IPS-20b (cell line): Measurements from ENCODE around the gene ZNF154.
A peak's percentile ranks its signal among the peaks of the same experiment; 100 is the strongest.

Source experiments
- H3K27ac ChIP-seq: one replicate; pipeline ENCODE4 v1.5.1; 2013; ENCODE audit warnings: low read length
- H3K27me3 ChIP-seq: 2 replicates; pipeline ENCODE4 v1.6.1; 2013; ENCODE audit warnings: mild to moderate bottlenecking, low read length, inconsistent platforms; ENCODE audit not compliant: insufficient read depth
- H3K36me3 ChIP-seq: 2 replicates; pipeline ENCODE4 v1.6.1; 2013; ENCODE audit warnings: low read depth, mild to moderate bottlenecking, inconsistent platforms, low read length, moderate library complexity; ENCODE audit not compliant: insufficient read depth
- H3K4me1 ChIP-seq: 2 replicates; pipeline ENCODE4 v1.6.1; 2013; ENCODE audit warnings: mild to moderate bottlenecking, control low read depth, inconsistent platforms, low read length, moderate library complexity; ENCODE audit not compliant: insufficient read depth
- H3K4me3 ChIP-seq: 2 replicates; pipeline ENCODE4 v1.5.1; 2013; ENCODE audit warnings: mild to moderate bottlenecking, low read length, inconsistent platforms
- H3K9ac ChIP-seq: 2 replicates; pipeline ENCODE4 v1.6.1; 2013; ENCODE audit warnings: low read depth, mild to moderate bottlenecking, inconsistent platforms, low read length, moderate library complexity
- H3K9me3 ChIP-seq: 2 replicates; pipeline ENCODE4 v1.6.1; 2013; ENCODE audit warnings: mild to moderate bottlenecking, low read depth, low read length, inconsistent platforms; ENCODE audit not compliant: insufficient read depth

Gene ZNF154

DNA sequence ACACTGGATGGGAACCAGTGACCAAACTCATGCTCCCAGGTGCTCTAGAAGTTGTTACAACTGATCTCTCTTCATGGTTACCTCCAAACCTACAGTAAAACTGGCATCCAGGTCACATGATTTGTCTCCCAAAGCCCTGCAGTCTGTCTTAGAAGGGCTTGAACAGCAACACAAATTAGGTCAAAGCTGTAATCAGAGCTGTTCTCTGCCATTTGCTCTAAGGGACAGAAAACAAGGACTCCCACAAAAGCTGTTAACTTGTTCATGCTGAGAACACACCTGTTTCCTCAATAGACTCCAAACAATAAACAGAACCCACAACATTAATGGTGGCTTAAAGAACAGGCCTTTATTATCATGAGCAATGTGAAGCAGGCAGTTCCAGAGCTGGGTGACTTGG lies 10.4 kb upstream of the ZNF154 start:
- peaks cover 25% of the 10 kb centered on the region for H3K9me3 ChIP-seq
- peaks cover 35% of the 10 kb centered on the region for H3K36me3 ChIP-seq
- 0 out of 2 replicates have a peak, but pooled peaks cover 10% of the 10 kb centered on the region for H3K4me1 ChIP-seq
- H3K9ac ChIP-seq, result no peak overlapping the region
- peak overlapping the region; percentile 12; the same call in 1 of the 2 replicates for H3K4me3 ChIP-seq
- H3K27ac ChIP-seq, result no peak overlapping the region
- no peaks in the 10 kb centered on the region for H3K27me3 ChIP-seq

DNA sequence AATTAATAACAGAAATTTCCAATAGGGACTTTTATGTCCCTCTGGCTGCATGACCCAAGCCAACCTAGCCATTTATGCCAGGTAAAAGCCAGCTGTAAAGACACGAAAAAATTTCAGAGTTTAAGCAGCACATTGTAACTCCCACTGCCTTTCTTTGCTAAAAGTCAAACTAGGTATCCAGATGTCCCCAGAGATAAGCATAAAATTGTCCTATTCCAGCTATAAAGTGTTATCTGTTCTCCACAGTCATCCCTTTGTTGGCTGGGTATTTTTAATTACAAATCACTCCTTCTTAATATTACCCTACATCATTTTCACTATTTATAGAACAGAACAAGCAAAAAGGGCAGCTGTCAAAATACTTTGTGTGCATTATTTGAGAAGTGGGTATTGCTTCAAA lies 3.2 kb upstream of the ZNF154 start:
- Histone ChIP-seq H3K27ac (no peak overlapping the region), H3K4me1 (peaks cover 8% of the 10 kb centered on the region; the same call in 1 of the 2 replicates), H3K36me3 (peaks cover 3% of the 10 kb centered on the region; the same call in 1 of the 2 replicates), H3K4me3 (no peak overlapping the region), H3K9me3 (no peaks in the 10 kb centered on the region), H3K9ac (no peak overlapping the region), H3K27me3 (no peaks in the 10 kb centered on the region)

DNA sequence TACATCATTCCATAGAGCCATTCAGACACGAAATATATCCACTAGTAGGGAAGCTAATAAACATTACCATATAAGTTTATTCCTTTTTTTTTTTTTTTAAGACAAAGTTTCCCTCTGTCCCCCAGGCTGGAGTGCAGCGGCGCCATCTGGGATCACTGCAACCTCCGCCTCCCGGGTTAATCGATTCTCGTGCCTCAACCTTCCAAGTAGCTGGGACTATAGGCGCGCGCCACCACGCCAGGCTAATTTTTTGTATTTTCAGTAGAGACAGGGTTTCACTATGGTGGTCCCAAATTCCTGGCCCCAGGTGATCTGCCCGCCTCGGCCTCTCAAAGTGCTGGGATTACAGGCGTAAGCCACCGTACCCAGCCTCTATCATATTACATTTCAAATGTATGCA lies 612 bp upstream of the ZNF154 start:
- peaks cover 8% of the 10 kb centered on the region; the same call in 1 of the 2 replicates for H3K4me1 ChIP-seq
- peak overlapping the region; percentile 95; the same call in 1 of the 2 replicates for H3K9ac ChIP-seq
- peak overlapping the region; percentile 97 for H3K4me3 ChIP-seq
- no peaks in the 10 kb centered on the region for H3K9me3 ChIP-seq
- peaks cover 18% of the 10 kb centered on the region for H3K36me3 ChIP-seq
- no peak overlapping the region for H3K27ac ChIP-seq
- H3K27me3 ChIP-seq, result no peaks in the 10 kb centered on the region

DNA sequence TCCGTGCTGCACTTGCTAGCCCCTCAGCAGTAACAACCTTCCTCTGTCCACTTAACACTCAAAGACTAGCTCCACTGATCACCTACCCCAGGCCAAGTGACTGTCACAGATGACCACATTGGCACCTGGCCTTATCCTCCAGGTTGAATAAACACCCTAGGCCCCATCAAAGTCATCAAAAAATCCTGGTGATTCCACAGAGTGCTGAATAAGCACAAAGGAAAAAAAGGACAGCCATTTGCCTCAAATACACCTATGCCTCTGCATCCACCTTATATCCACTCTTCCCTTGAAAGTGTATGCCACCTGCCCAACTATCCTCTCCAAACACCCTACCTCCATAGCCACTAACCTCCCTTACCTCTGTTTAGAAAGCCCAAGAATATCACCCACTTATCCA lies 2.7 kb downstream of the ZNF154 start:
- H3K27ac ChIP-seq, result no peak overlapping the region
- no peak overlapping the region for H3K9ac ChIP-seq
- peaks cover 51% of the 10 kb centered on the region for H3K36me3 ChIP-seq
- H3K27me3 ChIP-seq, result no peaks in the 10 kb centered on the region
- peaks cover 11% of the 10 kb centered on the region for H3K9me3 ChIP-seq
- peaks cover 8% of the 10 kb centered on the region; the same call in 1 of the 2 replicates for H3K4me1 ChIP-seq
- no peak overlapping the region for H3K4me3 ChIP-seq

DNA sequence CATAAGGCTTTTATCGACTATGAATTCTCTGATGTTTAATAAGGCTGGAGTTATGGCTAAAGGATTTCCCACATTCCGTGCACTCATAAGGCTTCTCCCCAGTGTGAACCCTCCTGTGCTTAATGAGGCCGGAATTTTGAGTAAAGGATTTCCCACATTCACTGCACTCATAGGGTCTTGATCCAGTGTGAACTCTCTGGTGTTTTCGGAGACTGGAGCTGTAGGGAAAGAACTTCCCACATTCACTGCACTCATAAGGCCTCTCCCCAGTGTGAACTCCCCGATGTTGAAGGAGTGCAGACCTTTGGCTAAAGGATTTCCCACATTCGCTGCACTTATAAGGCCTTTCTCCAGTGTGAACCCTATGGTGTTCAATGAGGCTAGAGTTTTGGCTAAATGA lies 7.4 kb downstream of the ZNF154 start:
- Histone ChIP-seq H3K4me1 (no peaks in the 10 kb centered on the region), H3K9ac (no peak overlapping the region), H3K36me3 (peaks cover 86% of the 10 kb centered on the region), H3K27me3 (no peaks in the 10 kb centered on the region), H3K27ac (no peak overlapping the region), H3K4me3 (no peak overlapping the region; the same call in 1 of the 2 replicates), H3K9me3 (peaks cover 19% of the 10 kb centered on the region)

DNA sequence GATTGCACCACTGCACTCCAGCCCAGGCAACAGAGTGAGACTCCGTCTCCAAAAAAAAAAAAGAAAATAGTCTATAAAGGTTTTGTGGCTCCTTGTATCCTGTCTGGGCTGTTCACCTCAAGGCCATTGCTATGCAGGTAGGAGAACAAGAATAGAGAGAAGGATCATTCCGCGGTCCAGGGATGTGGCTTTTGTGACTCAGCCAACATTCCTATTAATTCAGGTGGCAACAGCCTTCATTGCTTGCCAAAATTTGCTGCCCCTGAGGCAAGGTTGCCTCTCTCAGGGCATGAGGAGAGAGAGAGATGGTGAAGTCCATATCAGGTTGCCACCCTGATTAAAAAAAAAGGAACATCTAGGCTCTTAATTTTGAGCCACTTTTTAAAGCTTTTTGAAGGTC lies 19.3 kb downstream of the ZNF154 start:
- H3K4me1 ChIP-seq, result no peaks in the 10 kb centered on the region
- no peaks in the 10 kb centered on the region for H3K27me3 ChIP-seq
- H3K36me3 ChIP-seq, result peaks cover 60% of the 10 kb centered on the region
- no peak overlapping the region for H3K27ac ChIP-seq
- H3K9ac ChIP-seq, result no peak overlapping the region
- H3K4me3 ChIP-seq, result no peak overlapping the region
- peaks cover 60% of the 10 kb centered on the region for H3K9me3 ChIP-seq

DNA sequence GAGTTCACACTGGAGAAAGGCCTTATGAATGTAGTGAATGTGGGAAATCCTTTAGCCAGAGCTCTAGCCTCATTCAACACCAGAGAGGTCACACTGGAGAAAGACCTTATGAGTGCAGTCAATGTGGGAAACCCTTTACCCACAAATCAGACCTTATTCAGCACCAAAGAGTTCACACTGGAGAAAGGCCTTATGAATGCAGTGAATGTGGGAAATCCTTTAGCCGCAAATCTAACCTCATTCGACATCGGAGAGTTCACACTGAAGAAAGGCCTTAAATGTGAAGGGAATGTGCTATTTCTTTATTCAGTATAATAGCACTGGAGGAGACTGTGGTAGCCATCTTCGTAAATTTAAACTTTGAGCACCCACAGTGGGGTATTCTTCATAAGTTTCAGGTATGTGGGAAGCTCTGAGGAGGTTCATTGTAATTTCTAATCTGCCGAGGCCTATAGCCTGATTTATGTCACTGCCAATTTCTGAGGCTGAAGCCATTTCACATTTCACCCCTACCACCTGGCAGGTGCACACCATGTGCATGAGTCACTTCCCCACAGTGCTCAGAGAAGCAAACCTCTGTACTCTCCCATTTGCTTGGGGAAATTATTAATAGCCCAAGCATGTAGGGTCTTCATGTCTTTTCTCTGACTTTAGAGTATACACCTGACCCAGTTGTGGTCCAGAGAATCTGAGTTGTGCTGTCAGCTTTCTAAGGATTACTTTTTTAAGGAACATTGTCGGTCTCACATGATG lies 20.8 kb downstream of the ZNF154 start:
- H3K27me3 ChIP-seq, result no peaks in the 10 kb centered on the region
- no peak overlapping the region for H3K27ac ChIP-seq
- H3K9ac ChIP-seq, result no peak overlapping the region
- H3K4me1 ChIP-seq, result peaks cover 3% of the 10 kb centered on the region; the same call in 1 of the 2 replicates
- peaks cover 69% of the 10 kb centered on the region for H3K36me3 ChIP-seq
- no peak overlapping the region; the same call in 1 of the 2 replicates for H3K4me3 ChIP-seq
- peaks cover 76% of the 10 kb centered on the region for H3K9me3 ChIP-seq

DNA sequence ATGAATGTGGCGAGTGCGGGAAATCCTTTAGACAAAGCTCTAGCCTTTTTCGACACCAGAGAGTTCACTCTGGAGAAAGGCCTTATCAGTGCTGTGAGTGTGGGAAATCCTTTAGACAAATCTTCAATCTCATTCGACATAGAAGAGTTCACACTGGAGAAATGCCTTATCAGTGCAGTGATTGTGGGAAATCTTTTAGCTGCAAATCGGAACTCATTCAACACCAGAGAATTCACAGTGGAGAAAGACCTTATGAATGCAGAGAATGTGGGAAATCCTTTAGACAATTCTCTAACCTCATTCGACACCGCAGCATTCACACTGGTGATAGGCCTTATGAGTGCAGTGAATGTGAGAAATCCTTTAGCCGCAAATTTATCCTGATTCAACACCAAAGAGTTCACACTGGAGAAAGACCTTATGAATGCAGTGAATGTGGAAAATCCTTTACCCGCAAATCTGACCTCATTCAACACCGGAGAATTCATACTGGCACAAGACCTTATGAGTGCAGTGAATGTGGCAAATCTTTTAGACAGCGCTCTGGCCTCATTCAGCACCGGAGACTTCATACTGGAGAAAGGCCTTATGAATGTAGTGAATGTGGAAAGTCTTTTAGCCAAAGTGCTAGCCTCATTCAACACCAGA lies 21.5 kb downstream of the ZNF154 start:
- Histone ChIP-seq H3K27ac (no peak overlapping the region), H3K36me3 (peaks cover 72% of the 10 kb centered on the region), H3K9me3 (peaks cover 79% of the 10 kb centered on the region), H3K4me3 (no peak overlapping the region; the same call in 1 of the 2 replicates), H3K27me3 (no peaks in the 10 kb centered on the region), H3K9ac (no peak overlapping the region), H3K4me1 (peaks cover 6% of the 10 kb centered on the region; the same call in 1 of the 2 replicates)

DNA sequence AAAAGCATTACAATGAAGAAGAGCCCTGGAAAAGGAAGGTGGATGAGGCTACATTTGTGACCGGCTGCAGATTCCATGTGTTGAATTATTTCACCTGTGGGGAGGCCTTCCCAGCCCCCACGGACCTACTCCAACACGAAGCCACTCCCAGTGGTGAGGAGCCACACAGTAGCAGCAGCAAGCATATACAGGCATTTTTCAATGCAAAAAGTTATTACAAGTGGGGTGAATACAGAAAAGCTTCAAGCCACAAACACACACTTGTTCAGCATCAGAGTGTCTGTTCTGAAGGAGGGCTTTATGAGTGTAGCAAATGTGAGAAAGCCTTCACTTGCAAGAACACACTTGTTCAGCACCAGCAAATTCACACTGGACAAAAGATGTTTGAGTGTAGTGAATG lies 22.3 kb downstream of the ZNF154 start:
- Histone ChIP-seq H3K27me3 (no peaks in the 10 kb centered on the region), H3K9ac (no peak overlapping the region), H3K27ac (no peak overlapping the region), H3K9me3 (peaks cover 79% of the 10 kb centered on the region), H3K36me3 (peaks cover 72% of the 10 kb centered on the region), H3K4me1 (peaks cover 6% of the 10 kb centered on the region; the same call in 1 of the 2 replicates), H3K4me3 (no peak overlapping the region)

DNA sequence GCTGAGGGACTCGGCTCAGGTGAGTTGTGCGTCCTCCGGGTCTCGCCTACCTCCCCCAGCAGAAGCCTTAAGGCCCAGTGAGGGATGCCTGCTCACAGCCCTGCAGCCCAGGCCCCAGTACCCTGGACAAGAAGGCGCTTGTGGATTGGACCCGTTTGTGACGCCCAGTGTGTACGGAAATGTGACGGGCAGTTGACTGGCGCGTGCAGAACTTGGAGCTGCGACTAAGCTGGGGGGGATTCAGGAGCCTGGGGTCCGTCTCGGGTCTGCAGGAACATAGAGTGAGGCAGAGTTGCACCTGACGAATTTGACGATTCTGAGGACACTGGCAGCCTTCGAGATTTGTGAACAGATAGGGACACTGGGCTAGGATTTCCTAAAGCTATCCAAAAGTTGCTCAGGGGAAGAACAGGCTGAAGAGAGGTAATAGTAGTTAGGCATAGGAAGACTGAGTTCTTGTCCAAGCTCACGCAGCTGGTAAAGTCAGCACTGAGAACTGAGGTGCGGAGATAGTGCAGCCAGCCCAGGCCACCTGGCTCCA lies 26.7 kb downstream of the ZNF154 start:
- Histone ChIP-seq H3K36me3 (peaks cover 44% of the 10 kb centered on the region), H3K9me3 (peaks cover 44% of the 10 kb centered on the region), H3K4me1 (peaks cover 6% of the 10 kb centered on the region; the same call in 1 of the 2 replicates), H3K4me3 (peak overlapping the region; percentile 99), H3K27ac (peak overlapping the region; percentile 86), H3K9ac (peak overlapping the region; percentile 98), H3K27me3 (peaks cover 25% of the 10 kb centered on the region)

DNA sequence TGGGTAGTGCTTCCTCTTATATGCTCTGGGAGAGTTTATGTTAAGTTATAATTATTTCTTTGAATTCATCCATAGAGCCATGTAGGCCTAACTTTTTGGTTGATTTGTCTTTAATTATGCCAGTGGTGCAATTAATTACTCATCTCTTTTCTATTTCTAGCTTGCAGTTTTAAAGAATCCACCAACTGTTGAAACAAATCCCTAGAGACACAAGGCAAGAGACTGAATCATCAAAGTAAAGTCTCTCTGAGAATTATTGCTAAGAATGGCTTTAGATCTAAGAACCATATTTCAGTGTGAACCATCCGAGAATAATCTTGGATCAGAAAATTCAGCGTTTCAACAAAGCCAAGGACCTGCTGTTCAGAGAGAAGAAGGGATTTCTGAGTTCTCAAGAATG lies 33.1 kb downstream of the ZNF154 start:
- Histone ChIP-seq H3K4me1 (no peaks in the 10 kb centered on the region), H3K9me3 (no peaks in the 10 kb centered on the region; the same call in 1 of the 2 replicates), H3K27me3 (peaks cover 56% of the 10 kb centered on the region), H3K27ac (no peak overlapping the region), H3K4me3 (no peak overlapping the region), H3K36me3 (no peaks in the 10 kb centered on the region), H3K9ac (no peak overlapping the region)
